ENCODE measurements around the gene COL5A3.

DNA sequence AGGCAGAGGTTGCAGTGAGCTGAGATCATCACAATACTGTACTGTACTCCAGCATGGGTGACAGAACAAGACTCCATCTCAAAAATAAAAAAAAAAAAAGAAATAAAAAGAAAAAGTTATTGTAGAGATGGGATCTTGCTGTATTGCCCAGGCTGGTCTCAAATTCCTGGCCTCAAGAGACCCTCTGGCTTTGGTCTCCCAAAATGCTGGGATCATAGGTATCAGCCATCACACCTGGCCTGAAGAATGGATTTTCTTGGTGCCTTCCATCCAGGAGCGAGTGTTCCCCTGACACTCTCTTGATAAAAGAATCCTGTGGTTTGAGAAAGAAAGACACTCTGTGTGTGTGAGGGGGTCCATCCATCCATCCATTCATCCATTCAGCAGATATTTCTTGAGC is 78.7 kb downstream of the COL5A3 start:
- no peak for TF ChIP-seq EZH2phosphoT487 (conservative IDR thresholded peaks at IDR 0.05; ENCODE audit: low read length)
- TF ChIP-seq, protein P1, sequence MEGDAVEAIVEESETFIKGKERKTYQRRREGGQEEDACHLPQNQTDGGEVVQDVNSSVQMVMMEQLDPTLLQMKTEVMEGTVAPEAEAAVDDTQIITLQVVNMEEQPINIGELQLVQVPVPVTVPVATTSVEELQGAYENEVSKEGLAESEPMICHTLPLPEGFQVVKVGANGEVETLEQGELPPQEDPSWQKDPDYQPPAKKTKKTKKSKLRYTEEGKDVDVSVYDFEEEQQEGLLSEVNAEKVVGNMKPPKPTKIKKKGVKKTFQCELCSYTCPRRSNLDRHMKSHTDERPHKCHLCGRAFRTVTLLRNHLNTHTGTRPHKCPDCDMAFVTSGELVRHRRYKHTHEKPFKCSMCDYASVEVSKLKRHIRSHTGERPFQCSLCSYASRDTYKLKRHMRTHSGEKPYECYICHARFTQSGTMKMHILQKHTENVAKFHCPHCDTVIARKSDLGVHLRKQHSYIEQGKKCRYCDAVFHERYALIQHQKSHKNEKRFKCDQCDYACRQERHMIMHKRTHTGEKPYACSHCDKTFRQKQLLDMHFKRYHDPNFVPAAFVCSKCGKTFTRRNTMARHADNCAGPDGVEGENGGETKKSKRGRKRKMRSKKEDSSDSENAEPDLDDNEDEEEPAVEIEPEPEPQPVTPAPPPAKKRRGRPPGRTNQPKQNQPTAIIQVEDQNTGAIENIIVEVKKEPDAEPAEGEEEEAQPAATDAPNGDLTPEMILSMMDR (IDR thresholded peaks at IDR 0.05; ENCODE audit: insufficient read depth, low read length, poor library complexity, severe bottlenecking): no peak

All from SU-DHL-6 (cell line).